GM12892 (cell line): ENCODE results near the gene NSRP1.

Experiments
- POLR2AphosphoS5 ChIP-seq: IDR thresholded peaks from 2 replicates; pipeline ENCODE4 v1.6.1; 2011; ENCODE audit warnings: low read depth, low read length, control low read depth
- TAF1 ChIP-seq: IDR thresholded peaks from 2 replicates; pipeline ENCODE4 v1.6.1; 2011; ENCODE audit warnings: low read depth, mild to moderate bottlenecking, control low read depth, low read length, borderline replicate concordance

DNA sequence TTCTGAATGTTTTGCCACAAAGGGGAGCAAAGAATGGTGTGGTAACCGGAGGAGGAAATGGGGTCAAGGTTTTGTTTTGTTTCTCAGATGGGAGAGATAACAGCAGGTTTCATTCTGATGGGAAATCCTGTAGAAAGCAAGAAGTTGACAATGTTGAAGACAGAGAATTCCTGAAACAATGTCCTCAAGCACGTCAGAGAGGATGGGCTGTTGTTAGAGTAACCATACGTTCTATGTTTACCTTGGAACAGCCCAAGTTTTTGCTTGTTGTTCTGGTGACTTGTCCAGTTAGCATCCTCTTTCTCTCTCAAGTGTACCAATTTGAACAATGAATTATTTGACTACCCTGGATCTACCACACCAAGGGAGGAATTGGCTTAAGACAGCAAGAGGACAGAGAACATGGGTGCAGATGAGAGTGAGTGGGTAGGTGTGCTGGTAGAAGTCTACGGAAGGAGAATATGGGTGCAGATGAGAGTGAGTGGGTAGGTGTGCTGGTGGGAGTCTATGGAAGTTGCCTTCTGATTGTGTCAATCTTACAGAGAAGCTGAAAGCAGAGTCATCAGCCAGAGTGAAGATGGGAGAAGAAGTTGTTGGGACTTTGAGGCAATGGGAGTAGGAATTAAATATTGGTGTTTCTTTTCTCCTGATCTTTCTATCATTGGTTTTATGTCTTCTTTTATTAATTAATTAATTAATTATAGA is 14.8 kb upstream of the NSRP1 start:
- TF ChIP-seq POLR2AphosphoS5, result no peak
- TF ChIP-seq TAF1, result no peak
